ENCODE results near the gene CAMTA1. TPM values are rescaled to one million over a fixed set of nuclear protein-coding genes. Genes with fewer than 3 reads are reported as not detected.

The CAMTA1 gene
- total and polyA plus RNA-seq, 2 experiments from 2014 or later, result 89.0 to 145 TPM

- WGBS (ENCODE audit: low lambda C conversion rate, missing lambda C conversion rate), result 68% methylated on average over 7 of the region's 7 CpGs
- H3K4me2 ChIP-seq, result no peak overlapping the region
- no peaks in the 10 kb centered on the region for H3K36me3 ChIP-seq (replicated peaks; ENCODE audit: insufficient read depth, low read depth)
- no peak overlapping the region for H2AFZ ChIP-seq
- no peaks in the 10 kb centered on the region for H4K20me1 ChIP-seq (ENCODE audit: insufficient read depth, poor library complexity, severe bottlenecking)
- H3K79me2 ChIP-seq, result no peaks in the 10 kb centered on the region
- no peaks in the 10 kb centered on the region for H3K27me3 ChIP-seq
- H3K4me3 ChIP-seq, result no peak overlapping the region
- DNase-seq (ENCODE audit: low spot score), result no peak
- no peaks in the 10 kb centered on the region for H3K9me3 ChIP-seq (ENCODE audit: low read depth)
- no peak for TF ChIP-seq EZH2phosphoT487 (IDR thresholded peaks at IDR 0.05; ENCODE audit: low read depth, severe bottlenecking, unreplicated experiment)
- TF ChIP-seq EZH2 (IDR thresholded peaks at IDR 0.05; ENCODE audit: borderline replicate concordance), result no peak
- no peak for TF ChIP-seq CTCF (IDR thresholded peaks at IDR 0.05; ENCODE audit: poor library complexity)
- no peaks in the 10 kb centered on the region for H3K9me2 ChIP-seq (replicated peaks; ENCODE audit: insufficient read depth)
- H3K27ac ChIP-seq, result no peak overlapping the region
- peaks cover 5% of the 10 kb centered on the region for H3K4me1 ChIP-seq (ENCODE audit: insufficient read depth)
Observed at GRCh38 chr1:7540816-7541215, 755.6 kb downstream of the CAMTA1 start.

GRCh38 chr1:7541629-7542028, 756.4 kb downstream of the CAMTA1 start:
- Histone ChIP-seq H4K20me1 (ENCODE audit: insufficient read depth, poor library complexity, severe bottlenecking) (no peaks in the 10 kb centered on the region), H3K9me2 (replicated peaks; ENCODE audit: insufficient read depth) (no peaks in the 10 kb centered on the region), H3K27ac (no peak overlapping the region), H2AFZ (no peak overlapping the region), H3K9me3 (ENCODE audit: low read depth) (no peaks in the 10 kb centered on the region), H3K79me2 (no peaks in the 10 kb centered on the region), H3K4me3 (no peak overlapping the region), H3K4me2 (no peak overlapping the region), H3K4me1 (ENCODE audit: insufficient read depth) (no peaks in the 10 kb centered on the region), H3K36me3 (replicated peaks; ENCODE audit: insufficient read depth, low read depth) (no peaks in the 10 kb centered on the region), H3K27me3 (no peaks in the 10 kb centered on the region)
- peak; percentile 38 for DNase-seq (ENCODE audit: low spot score)
- 76% methylated on average over 11 of the region's 11 CpGs for WGBS (ENCODE audit: low lambda C conversion rate, missing lambda C conversion rate)
- TF ChIP-seq CTCF (IDR thresholded peaks at IDR 0.05; ENCODE audit: poor library complexity) (no peak), EZH2phosphoT487 (IDR thresholded peaks at IDR 0.05; ENCODE audit: low read depth, severe bottlenecking, unreplicated experiment) (no peak), EZH2 (IDR thresholded peaks at IDR 0.05; ENCODE audit: borderline replicate concordance) (no peak)

DNA sequence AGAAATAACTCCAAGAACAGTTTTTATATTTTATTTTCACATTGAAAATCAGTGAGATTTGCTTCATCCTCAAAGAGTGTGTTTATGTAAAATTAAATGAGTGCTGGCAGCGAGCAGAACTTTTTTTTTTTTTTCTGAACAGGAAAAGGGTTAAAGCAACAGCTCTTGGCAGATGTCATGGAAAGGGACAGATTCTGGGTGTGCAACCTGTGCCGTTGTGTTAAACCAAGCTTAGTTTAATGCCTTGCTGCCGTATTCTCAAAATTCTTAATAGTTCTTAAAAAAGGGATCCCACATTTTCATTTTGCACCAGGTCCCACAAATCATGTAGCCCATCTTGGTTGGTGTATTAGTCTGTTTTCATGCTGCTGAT, 758.5 kb downstream of the CAMTA1 start:
- Histone ChIP-seq H3K79me2 (no peaks in the 10 kb centered on the region), H3K36me3 (replicated peaks; ENCODE audit: insufficient read depth, low read depth) (no peaks in the 10 kb centered on the region), H3K27me3 (no peaks in the 10 kb centered on the region), H2AFZ (no peak overlapping the region), H3K4me2 (no peak overlapping the region), H4K20me1 (ENCODE audit: insufficient read depth, poor library complexity, severe bottlenecking) (no peaks in the 10 kb centered on the region), H3K9me2 (replicated peaks; ENCODE audit: insufficient read depth) (no peaks in the 10 kb centered on the region), H3K9me3 (ENCODE audit: low read depth) (no peaks in the 10 kb centered on the region), H3K27ac (no peak overlapping the region), H3K4me3 (no peak overlapping the region), H3K4me1 (ENCODE audit: insufficient read depth) (no peaks in the 10 kb centered on the region)
- no peak for DNase-seq (ENCODE audit: low spot score)
- TF ChIP-seq EZH2phosphoT487 (IDR thresholded peaks at IDR 0.05; ENCODE audit: low read depth, severe bottlenecking, unreplicated experiment) (no peak), CTCF (IDR thresholded peaks at IDR 0.05; ENCODE audit: poor library complexity) (no peak), EZH2 (IDR thresholded peaks at IDR 0.05; ENCODE audit: borderline replicate concordance) (no peak)
- WGBS (ENCODE audit: low lambda C conversion rate, missing lambda C conversion rate), result 84% methylated on average over 3 of the region's 3 CpGs

Measured in hepatocyte (in vitro differentiated cells).